Stimulated activated CD8-positive, alpha-beta memory T cell treated with anti-CD3 and anti-CD28 coated beads, Interleukin-12 subunit alpha, Interleukin-12 subunit beta, amount 100 ng/mL, for 24 hours (primary cell): Measurements from ENCODE around the gene EIPR1.

Source experiments
- DNase-seq: peaks from one replicate; pipeline ENCODE4 v3.0.0-alpha.2; 2020; ENCODE audit errors: extremely low read depth

EIPR1 gene

DNA sequence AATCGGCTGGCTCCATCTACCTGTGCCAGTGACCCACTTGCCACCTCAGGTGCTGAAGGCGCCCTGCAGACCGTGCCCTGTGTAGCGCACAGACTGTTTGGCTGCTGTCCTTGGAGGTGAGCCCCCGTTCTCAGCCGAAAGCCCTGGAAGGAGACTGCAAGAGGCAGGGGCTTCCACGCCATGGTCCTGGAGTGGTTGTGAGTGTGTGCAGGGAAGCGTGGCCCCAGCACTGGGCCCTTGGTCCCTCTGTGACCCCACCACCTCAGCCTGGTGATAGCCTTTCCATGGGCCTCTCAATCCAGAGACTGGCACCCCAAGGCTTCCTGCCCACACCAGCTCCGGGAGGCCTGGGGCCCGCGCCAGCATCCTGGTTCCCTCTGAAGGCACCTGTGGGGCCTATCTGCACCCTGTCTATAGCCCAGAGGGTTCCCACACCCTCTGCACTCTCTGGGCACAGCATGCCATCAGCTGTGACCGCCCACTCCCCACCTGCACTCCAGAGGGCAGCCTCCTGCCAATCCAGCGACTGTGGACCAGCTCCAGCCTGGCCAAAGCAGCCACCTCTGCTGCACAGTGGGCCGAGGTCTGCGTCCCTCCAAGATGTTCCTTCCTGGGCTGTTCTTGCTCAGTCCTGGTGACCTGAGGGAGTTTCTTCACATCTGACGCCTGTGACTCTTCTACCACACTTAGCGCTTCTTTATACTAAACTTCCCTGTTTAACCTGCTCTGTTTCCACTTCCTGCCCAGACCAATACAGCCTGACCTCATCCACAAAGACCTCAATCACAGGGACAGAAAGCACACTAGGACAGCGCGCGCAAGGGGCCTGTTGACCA, 109.5 kb downstream of the EIPR1 start:
- DNase-seq: no peak

DNA sequence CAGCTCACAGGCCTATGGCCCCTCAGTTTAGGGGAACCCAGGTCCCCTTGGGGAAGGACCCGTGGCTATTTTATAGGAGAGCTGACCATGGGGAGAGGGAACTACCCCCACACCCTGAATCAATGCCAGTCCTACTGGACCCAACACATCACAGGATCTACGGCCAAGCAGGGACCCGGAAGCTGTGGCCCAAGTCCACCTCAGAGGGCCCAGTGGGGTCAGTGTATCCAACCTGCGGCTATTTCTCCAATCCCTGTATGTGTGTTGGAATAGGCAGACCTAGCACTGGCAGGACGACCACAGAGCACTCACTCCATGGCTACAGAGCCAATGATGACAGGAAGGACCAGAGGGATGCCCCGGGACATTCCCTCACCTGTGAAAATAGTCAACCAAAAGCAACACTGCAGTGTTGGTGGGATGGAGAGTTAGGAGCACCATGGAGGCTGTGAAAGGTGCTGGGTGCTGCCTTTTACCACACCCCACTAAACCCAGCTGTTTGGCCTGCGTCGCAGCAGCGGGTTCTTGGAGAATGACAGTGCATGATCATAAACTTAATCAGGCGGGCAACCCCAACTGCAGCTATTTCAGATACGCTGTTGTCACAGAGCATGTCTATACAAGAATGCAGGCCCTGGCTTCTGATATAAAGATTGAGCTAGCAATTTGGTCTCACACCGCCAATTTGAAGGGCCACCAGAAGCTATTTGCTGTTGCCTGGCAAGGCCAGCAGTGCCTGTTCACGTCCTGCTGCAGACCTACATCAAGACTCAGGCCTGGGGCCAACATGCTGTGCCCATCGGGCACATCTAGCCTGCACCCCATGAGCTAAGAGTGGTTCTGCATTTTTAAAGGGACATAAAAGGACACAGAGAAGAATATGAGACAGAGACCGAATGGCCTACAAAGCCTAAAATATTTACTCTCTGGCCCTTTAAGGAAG, 110.4 kb downstream of the EIPR1 start:
- no peak for DNase-seq

DNA sequence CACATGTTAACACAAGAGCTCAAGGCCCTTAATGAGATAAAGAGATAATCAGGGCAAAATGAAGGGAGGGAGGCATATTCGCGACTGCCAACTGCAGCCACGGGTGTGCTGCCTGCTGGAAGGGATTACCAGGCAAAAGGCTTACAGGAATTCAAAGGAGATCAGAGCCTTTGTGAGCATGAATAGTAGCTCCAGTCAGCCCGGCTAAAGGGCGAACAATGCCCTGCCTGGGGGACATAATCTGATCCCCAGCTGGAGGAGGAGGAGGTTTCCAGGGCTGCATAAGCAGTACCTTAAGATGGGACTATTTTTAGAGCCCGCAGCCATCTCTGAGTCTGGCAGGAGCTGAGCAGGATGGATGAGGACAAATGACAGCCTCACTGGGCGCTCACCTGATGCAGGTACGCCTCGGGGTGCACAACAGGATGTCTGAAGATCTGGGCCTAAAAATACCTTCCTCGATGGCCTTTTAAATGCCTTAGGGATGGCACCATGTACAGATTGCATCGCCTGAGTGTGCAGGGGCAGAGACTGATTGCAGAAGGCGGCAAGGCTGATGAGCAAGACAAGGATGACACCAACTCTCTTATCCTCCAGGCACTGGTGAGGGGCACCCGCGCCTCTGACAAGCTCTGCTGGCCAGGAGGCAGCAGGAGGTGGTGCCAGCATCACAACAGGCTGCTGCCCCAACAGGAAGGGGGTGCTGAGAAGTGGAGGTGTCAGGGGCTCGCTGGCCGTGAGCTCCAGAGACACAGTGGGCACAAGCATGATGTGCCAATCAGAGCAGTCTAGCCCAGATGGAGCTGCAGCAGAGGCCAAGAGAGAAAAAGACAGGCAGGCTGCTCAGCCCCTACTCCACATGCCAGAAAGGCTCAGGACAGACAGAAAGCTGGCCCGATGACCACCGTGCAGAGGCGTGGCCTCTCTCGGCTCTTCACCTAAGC, 111.4 kb downstream of the EIPR1 start:
- DNase-seq: no peak

DNA sequence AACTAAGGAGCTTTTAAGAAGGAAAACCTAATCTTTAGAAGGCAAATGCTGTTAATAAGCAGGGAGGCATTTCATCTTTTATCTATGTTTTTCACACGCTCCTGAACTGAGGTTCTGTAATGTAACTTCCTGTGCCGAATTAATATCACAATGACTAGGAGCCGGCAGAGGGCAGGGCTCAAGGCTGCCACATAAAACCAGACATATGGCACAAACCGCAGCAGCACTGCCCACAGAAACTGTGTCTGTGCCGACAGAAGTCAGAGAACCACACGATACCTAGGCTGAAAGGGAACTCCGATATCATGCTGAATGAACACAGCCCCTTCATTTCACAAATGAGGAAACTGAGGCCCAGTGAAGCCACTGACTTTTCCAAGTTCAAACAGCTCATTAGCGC, 112.1 kb downstream of the EIPR1 start:
- no peak for DNase-seq

DNA sequence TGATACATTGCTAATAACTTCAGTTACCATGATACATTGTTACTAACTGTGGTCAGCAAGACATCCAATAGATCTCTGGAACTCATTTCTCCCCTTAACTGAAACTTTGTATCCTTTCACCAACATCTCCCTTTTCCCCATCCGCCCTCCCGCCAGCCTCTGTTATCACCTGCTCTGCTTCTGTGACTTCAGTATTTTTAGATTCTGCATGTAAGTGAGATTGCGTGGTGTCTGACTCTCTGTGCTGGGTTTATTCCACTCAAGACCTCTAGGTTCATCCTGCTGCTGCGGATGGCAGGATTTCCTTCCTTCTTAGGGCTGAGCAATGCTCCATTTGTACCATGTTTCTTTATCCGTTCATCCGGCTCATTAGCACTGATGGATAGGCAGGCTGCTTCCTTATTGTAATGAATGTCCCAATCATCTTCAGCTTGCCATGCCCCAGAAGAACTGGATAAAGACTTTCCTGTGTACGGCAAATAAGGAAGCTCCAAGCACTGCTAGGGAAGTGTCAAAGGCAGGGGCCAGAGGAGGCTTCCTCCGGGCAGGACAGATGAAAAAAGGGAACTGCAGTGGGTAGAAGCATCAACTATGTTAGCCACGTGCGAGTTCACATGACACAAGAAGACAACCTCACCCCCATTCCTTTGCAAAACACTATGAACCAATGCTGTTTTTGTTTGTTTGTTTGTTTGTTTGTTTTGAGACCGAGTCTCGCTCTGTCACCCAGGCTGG, 113.4 kb downstream of the EIPR1 start:
- no peak for DNase-seq

DNA sequence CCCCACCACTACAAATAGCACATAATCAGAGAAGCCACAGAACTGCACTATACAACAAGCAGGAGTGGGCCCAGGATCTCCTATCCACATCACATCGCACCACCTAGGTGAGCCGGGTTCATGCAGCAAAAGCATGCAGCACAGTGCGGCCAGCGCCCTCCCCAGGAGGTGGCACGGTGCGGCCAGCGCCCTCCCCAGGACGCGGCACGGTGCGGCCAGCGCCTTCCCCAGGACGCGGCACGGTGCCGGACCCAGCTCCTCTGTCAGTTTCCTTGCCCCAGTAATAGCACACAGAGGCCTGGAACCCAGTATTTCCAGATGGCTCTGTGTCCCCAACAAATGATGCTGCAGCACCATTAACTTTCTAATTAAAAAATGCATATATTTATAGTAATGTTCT, 114.1 kb downstream of the EIPR1 start:
- DNase-seq: no peak

DNA sequence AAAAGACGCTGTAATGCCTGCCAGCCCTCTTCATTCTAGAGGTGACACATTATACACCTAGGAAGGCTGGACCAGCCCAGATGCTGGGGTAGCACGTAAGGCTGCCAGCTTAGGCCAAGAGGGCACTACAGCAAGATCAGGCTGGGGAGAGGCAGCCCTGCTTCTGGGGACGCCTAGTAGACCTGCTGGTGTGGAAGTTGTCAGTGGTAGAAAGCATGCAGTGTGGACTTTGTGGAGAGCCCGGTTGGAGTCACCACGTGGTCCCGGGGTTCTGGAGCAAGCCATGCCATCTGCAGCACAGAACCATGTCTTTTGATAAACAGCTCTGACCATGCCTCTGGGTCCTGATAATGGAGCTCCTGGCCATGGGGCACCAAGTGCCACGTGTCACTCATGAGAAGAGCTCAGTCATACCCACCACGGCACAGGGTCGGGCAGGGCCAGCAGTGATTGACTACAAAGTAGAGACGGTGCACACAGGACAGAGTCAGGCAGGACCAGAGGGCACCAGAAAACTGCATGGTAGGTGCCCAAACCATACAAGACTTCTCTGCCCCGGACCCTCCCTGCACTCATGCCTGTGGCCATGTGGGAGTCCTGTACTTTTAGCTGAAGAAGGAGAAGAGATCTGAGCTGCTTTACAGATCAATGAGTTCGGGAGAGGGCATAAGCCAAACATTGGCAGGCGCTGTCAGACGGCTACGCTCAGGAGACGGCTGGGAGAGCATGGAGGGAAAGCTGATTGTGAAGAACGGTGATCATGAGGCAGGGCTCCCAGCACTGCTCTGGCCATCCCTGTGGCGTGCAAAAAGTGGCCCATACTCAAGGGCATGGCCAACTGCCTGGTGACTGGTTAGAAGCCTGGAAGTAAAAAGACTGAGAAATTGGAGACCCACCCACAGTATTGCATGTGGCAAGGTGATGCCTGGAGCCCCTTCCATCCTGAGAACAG, 114.9 kb downstream of the EIPR1 start:
- DNase-seq: no peak

DNA sequence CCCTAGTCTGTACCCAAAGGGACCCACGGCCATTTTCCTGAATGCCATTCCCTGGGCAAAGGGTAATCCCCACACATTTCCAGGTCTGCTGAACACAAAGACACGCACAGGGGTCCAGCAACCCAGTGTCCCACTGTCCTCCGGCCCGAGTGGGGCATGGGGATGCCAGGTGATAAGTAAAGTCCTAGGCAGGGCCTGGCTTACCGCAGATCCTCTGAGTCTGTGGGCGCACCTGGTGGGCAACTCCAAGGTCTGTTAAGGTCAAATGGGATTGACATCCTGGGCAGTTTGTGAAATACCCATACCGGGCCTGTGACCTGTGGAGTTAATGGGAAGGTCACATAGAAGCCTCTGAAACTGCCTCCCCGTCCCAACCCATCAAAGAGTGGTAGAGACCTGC, 116.1 kb downstream of the EIPR1 start:
- DNase-seq: no peak

DNA sequence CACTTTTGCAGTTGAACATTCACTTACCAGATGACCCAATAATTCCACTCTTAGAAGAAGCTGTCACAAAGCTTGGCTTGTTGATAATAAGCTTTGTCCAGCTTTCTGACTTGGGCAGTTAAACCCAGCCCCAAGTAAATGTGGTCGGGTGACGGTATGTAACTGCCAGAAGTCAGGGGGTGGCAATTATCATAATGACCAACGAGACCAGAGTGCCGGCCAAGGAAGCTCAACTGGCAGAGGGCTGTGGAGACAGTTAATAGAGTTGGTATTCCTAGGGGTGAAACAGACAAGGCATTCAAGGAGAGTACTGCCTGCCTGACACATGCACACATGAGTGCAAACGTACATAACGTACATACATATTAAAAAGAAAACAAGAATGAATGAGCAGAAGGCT, 116.7 kb downstream of the EIPR1 start:
- no peak for DNase-seq

DNA sequence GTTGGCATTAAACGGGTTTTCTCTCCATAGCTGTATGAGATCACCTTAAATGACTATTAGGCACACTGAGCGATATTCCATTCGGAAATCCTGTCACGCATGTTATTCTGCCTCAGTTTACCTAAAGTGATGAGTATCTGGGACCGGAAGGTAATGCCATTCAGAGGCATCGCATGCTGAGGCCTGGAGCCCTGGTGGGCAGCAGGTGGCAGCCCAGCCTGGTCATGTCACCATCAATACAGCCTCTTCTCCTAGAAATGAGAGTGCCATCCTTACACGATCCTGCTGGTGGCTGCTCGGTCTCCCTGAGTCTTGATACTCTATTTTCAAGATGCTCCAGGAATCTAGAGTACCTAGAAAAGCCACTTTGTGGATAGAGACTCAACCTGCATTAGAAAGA, 119.8 kb downstream of the EIPR1 start:
- DNase-seq: no peak

DNA sequence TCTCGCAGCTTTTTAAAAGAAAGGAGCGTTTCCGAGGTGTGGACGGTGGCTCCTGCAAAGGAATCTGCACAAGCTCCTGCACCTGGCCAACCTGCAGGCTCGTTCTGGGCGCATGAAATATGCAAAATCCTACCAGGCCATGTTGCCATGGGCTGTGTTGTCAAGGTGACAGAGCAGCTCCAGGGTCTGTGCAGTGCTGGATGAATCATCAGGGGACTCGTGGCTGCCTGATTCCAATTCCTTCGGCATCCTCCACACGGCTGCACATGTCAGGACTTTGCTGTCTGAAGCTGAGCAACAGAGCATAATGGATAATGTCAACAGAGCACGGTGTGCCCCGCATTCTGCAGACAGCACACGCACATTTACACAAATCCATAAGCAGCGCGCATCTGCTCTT, 120.5 kb downstream of the EIPR1 start:
- DNase-seq: no peak

DNA sequence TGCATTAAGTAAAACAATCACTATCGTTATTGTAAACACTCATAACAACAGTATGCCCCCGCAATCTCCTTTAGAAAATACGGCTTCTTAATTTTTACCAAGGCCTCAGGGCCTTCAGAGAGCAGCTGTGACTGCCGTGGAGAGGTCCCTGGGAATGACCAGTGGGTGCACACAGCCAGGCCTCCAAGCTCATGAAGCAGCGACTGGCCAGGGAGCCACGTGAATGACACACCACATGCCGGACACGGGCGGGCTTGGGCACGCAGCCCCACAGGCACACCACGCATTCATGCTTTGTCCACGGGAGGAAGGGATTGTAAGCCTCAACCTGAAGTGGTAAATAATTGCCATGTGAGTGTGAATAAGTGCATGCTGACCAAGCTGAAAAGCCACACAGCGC, 121.0 kb downstream of the EIPR1 start:
- no peak for DNase-seq

DNA sequence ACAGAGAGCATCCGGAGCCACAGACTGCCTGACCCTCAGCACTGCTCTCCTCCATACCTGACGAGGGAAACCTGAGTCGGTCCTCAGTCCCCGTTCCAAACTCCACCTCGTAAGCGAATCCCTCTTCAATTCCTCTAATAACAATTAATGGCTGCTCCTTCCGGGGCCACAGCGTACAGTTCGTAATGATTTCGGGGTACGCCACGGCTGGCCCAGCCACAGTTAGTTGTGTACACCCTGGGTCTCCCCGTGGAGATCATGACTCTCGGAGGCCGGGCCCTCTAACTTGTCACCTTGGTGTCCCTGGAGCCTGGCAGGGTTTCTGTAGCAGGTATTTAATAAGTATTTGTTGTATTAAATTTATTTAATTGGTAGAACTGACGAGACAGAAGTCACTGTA, 121.5 kb downstream of the EIPR1 start:
- DNase-seq: no peak

DNA sequence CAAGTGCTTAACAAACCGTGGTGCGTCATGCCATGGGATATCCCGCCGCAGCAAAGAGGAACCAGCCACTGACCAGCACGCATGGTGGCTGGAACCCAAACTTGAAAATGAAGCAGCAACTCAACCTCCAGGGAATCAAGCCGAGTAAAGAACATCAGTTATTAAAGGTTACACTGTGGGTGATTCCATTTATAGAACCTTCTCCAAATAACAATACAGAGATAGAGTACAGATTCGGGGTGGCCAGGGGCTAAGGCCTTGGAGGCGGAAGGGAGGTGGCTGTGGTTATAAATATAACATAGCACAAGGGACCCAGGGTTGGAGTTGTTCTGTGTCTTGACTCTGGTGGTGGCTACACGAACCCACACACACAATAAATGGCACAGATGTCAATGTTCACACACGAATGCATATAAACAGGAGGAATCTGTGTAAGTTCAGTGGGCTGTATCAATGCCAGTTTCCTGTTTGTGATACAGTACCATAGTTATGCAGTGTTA, 123.1 kb downstream of the EIPR1 start:
- no peak for DNase-seq

DNA sequence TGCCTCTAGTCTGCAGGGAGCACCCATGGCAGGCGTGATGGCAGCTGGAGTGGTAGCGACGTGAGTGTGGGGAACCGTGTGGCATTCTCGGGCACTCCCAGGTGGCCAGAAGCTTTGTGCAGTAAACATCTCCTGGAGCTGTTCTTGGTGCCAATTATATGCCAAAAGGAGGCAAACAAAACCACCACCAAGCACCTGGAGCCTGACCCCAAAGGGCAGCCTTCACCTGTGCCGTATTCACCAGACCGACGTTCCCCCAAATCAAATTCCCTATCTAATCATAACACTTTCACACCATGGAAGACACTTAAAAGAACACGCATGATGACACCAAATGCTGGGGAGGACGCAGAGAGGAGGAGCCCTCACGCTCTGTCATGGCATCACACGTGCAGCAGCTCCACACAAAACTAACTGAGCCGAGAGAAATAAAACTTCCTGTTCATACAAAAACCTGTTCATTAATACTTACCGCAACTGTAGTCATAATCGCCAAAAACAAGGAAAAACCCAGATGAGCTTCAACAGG, 123.6 kb downstream of the EIPR1 start:
- DNase-seq: no peak

DNA sequence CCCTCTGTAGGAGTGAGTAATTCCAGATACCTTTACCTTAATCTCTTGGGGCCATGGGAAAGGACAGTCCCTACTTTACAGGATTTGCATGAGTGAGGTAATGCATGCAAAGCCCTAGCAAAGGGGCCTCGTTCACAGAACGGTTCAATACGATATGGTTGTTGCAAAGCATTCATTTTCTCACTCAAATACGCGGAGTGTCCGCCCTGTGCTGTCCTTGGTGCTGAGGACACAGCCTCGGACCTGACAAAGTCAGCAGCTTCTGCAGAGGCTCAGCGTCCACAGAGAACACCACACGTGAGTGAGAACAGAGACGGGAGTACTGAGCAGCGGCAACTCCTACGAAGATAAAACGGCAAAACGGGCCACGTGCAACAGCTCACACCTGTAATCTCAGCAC, 125.7 kb downstream of the EIPR1 start:
- DNase-seq: no peak

DNA sequence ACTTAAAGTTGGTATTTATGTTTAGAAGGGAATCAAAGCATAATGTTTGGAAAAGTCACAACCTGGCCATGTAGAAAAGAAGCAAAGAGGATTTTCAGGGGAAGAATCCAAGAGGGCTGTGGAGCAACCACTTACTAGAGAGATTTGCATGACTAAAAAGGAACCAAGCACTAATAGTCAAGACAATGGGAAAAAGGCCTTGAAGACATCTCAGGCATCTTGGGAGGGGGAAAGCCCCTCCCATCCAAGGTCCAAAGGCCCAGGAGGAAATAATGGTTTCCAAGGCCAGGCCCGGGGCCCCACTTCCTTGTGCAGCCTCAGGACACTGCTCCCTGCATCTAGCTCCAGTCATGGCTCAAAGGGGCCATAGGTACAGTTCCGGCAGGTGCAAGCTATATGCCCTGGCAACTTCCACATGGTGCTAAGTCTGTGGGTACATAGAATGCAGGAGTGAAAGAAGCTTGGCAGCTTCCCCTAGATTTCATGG, 128.1 kb downstream of the EIPR1 start:
- DNase-seq: no peak

DNA sequence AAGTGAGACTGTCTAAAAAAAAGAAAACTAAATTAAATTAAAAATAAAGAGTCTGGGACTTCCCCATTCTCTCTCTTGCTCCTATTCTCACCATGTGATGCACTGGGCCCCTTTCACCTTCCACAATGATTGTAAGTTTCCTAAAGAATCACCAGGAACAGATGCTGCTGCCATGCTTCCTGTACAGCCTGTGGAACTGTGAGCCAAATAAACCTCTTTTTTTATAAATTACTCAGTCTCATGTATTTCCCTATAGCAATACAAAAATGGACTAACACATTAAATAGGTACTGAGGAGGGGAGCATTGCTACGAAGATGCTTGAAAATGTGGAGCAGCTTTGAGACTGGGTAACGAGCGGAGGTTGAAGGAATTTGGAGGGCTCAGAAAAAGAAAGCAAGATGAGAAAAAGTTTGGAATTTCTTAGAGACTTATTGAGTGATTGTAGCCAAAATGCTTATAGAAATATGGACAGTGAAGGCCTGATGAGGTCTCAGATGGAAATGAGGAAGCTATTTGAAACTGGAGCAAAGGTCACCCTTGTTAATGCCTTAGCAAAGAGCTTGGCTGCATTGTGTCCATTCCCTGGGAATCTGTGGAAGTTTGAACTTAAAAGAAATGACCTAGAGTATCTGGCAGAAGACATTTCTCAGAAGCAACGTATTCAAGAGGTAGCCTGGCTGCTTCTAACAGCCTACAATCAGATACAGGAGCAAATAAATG, 128.7 kb downstream of the EIPR1 start:
- DNase-seq: no peak
